Neuron (in vitro differentiated cells): ENCODE measurements around the gene CDKL2.

Experiments used
- H2AFZ ChIP-seq: one replicate; pipeline ENCODE4 v1.6.1; 2013; ENCODE audit warnings: low read depth, mild to moderate bottlenecking, inconsistent platforms, low read length, moderate library complexity
- H3K27me3 ChIP-seq: one replicate; pipeline ENCODE4 v1.6.1; 2013; ENCODE audit warnings: low read length; ENCODE audit not compliant: insufficient read depth
- H3K36me3 ChIP-seq: one replicate; pipeline ENCODE4 v1.6.1; 2013; ENCODE audit warnings: low read length; ENCODE audit not compliant: insufficient read depth
- H3K4me1 ChIP-seq: one replicate; pipeline ENCODE4 v1.6.1; 2013; ENCODE audit warnings: low read length; ENCODE audit not compliant: insufficient read depth
- H3K4me3 ChIP-seq: 2 replicates; pipeline ENCODE4 v1.5.1; 2013; ENCODE audit warnings: mild to moderate bottlenecking, low read length, moderate library complexity
- H3K9me3 ChIP-seq: one replicate; pipeline ENCODE4 v1.6.1; 2013; ENCODE audit warnings: low read length

Gene CDKL2

GRCh38 chr4:75633846-75634245, 3.5 kb upstream of the CDKL2 start:
- Histone ChIP-seq H3K4me1 (peaks cover 8% of the 10 kb centered on the region), H3K4me3 (no peak overlapping the region), H3K9me3 (no peaks in the 10 kb centered on the region), H3K27me3 (no peaks in the 10 kb centered on the region), H3K36me3 (no peaks in the 10 kb centered on the region), H2AFZ (no peak overlapping the region)

GRCh38 chr4:75630937-75631329, 605 bp upstream of the CDKL2 start:
- Histone ChIP-seq H3K27me3 (no peaks in the 10 kb centered on the region), H3K9me3 (no peaks in the 10 kb centered on the region), H3K4me3 (peak overlapping the region; percentile 55)

GRCh38 chr4:75629239-75629638, 1.1 kb downstream of the CDKL2 start:
- no peaks in the 10 kb centered on the region for H3K36me3 ChIP-seq
- no peaks in the 10 kb centered on the region for H3K9me3 ChIP-seq
- no peak overlapping the region for H2AFZ ChIP-seq
- peaks cover 8% of the 10 kb centered on the region for H3K4me1 ChIP-seq
- no peaks in the 10 kb centered on the region for H3K27me3 ChIP-seq
- no peak overlapping the region for H3K4me3 ChIP-seq

More at GRCh38 chr4:75630937-75631329, 605 bp upstream of the CDKL2 start:
- H3K36me3 ChIP-seq = no peaks in the 10 kb centered on the region
- peak overlapping the region; percentile 95 for H2AFZ ChIP-seq
- H3K4me1 ChIP-seq = peaks cover 8% of the 10 kb centered on the region

- Histone ChIP-seq H3K9me3 (no peaks in the 10 kb centered on the region), H2AFZ (no peak overlapping the region), H3K4me3 (no peak overlapping the region), H3K4me1 (no peaks in the 10 kb centered on the region), H3K36me3 (no peaks in the 10 kb centered on the region), H3K27me3 (no peaks in the 10 kb centered on the region)
Measured at GRCh38 chr4:75623026-75623425, 7.3 kb downstream of the CDKL2 start.

- Histone ChIP-seq H3K36me3 (no peaks in the 10 kb centered on the region), H3K4me3 (no peak overlapping the region), H3K4me1 (no peaks in the 10 kb centered on the region), H2AFZ (no peak overlapping the region), H3K9me3 (no peaks in the 10 kb centered on the region), H3K27me3 (no peaks in the 10 kb centered on the region)
Measured at GRCh38 chr4:75621715-75622114, 8.6 kb downstream of the CDKL2 start.

- Histone ChIP-seq H3K27me3 (no peaks in the 10 kb centered on the region), H3K9me3 (no peaks in the 10 kb centered on the region), H3K4me3 (no peak overlapping the region), H3K36me3 (no peaks in the 10 kb centered on the region), H3K4me1 (no peaks in the 10 kb centered on the region), H2AFZ (no peak overlapping the region)
Measured at GRCh38 chr4:75612306-75612705, 18.0 kb downstream of the CDKL2 start.

GRCh38 chr4:75605928-75606327, 24.4 kb downstream of the CDKL2 start:
- Histone ChIP-seq H3K4me1 (no peaks in the 10 kb centered on the region), H3K36me3 (no peaks in the 10 kb centered on the region), H3K27me3 (no peaks in the 10 kb centered on the region), H3K4me3 (no peak overlapping the region), H3K9me3 (no peaks in the 10 kb centered on the region), H2AFZ (no peak overlapping the region)

- H3K36me3 ChIP-seq = no peaks in the 10 kb centered on the region
- no peaks in the 10 kb centered on the region for H3K27me3 ChIP-seq
- H3K4me1 ChIP-seq = no peaks in the 10 kb centered on the region
- H3K9me3 ChIP-seq = no peaks in the 10 kb centered on the region
- no peak overlapping the region for H3K4me3 ChIP-seq
- no peak overlapping the region for H2AFZ ChIP-seq
Measured at GRCh38 chr4:75599647-75600046, 30.7 kb downstream of the CDKL2 start.

GRCh38 chr4:75598390-75598789, 31.9 kb downstream of the CDKL2 start:
- H2AFZ ChIP-seq = no peak overlapping the region
- no peak overlapping the region for H3K4me3 ChIP-seq
- no peaks in the 10 kb centered on the region for H3K4me1 ChIP-seq
- no peaks in the 10 kb centered on the region for H3K27me3 ChIP-seq
- H3K9me3 ChIP-seq = no peaks in the 10 kb centered on the region
- no peaks in the 10 kb centered on the region for H3K36me3 ChIP-seq

- Histone ChIP-seq H3K36me3 (no peaks in the 10 kb centered on the region), H2AFZ (no peak overlapping the region), H3K27me3 (no peaks in the 10 kb centered on the region), H3K9me3 (no peaks in the 10 kb centered on the region), H3K4me1 (no peaks in the 10 kb centered on the region), H3K4me3 (no peak overlapping the region)
Measured at GRCh38 chr4:75596061-75596460, 34.3 kb downstream of the CDKL2 start.

GRCh38 chr4:75593393-75593792, 36.9 kb downstream of the CDKL2 start:
- no peaks in the 10 kb centered on the region for H3K4me1 ChIP-seq
- H3K9me3 ChIP-seq = no peaks in the 10 kb centered on the region
- H3K27me3 ChIP-seq = no peaks in the 10 kb centered on the region
- H3K36me3 ChIP-seq = no peaks in the 10 kb centered on the region
- H3K4me3 ChIP-seq = no peak overlapping the region
- no peak overlapping the region for H2AFZ ChIP-seq

- H3K9me3 ChIP-seq = no peaks in the 10 kb centered on the region
- H3K27me3 ChIP-seq = no peaks in the 10 kb centered on the region
- H3K36me3 ChIP-seq = no peaks in the 10 kb centered on the region
- no peak overlapping the region for H2AFZ ChIP-seq
- no peak overlapping the region for H3K4me3 ChIP-seq
- no peaks in the 10 kb centered on the region for H3K4me1 ChIP-seq
Measured at GRCh38 chr4:75584067-75584466, 46.3 kb downstream of the CDKL2 start.

- no peaks in the 10 kb centered on the region for H3K36me3 ChIP-seq
- no peak overlapping the region for H2AFZ ChIP-seq
- H3K4me3 ChIP-seq = no peak overlapping the region
- no peaks in the 10 kb centered on the region for H3K9me3 ChIP-seq
- no peaks in the 10 kb centered on the region for H3K4me1 ChIP-seq
- peaks cover 2% of the 10 kb centered on the region for H3K27me3 ChIP-seq
Measured at GRCh38 chr4:75567725-75568124, 62.6 kb downstream of the CDKL2 start.

GRCh38 chr4:75566911-75567310, 63.4 kb downstream of the CDKL2 start:
- H2AFZ ChIP-seq = no peak overlapping the region
- no peaks in the 10 kb centered on the region for H3K27me3 ChIP-seq
- H3K36me3 ChIP-seq = no peaks in the 10 kb centered on the region
- H3K4me3 ChIP-seq = no peak overlapping the region
- H3K9me3 ChIP-seq = no peaks in the 10 kb centered on the region
- H3K4me1 ChIP-seq = no peaks in the 10 kb centered on the region
